Epithelial cell of proximal tubule (primary cell): ENCODE data around the gene SEZ6L. TPM values are rescaled to one million over a fixed set of nuclear protein-coding genes. Genes with fewer than 3 reads are reported as not detected.

Experiments
- DNase-seq: peaks from one replicate; pipeline ENCODE4 v3.0.0-alpha.2; 2011; ENCODE audit warnings: low read depth
- H3K4me3 ChIP-seq: 2 replicates; pipeline ENCODE4 v1.5.1; 2011; ENCODE audit warnings: low read depth, mild to moderate bottlenecking, low read length
- total RNA-seq: library from RNA; depleted of rRNA; stranded (reverse); fragments of >200 nt; gene quantifications from 2 replicates; pipeline ENCODE4 v1.2.3, GENCODE V29; 2015
- TF ChIP-seq, protein P1 (sequence below): conservative IDR thresholded peaks from 2 replicates; pipeline ENCODE4 v1.5.1; 2012; ENCODE audit warnings: low read depth, mild to moderate bottlenecking, low read length

SEZ6L gene
- total RNA-seq, 1 donor from 2014 or later, result not detected

GRCh38 chr22:26431261-26431995 is 262.2 kb downstream of the SEZ6L start:
- TF ChIP-seq, protein P1, sequence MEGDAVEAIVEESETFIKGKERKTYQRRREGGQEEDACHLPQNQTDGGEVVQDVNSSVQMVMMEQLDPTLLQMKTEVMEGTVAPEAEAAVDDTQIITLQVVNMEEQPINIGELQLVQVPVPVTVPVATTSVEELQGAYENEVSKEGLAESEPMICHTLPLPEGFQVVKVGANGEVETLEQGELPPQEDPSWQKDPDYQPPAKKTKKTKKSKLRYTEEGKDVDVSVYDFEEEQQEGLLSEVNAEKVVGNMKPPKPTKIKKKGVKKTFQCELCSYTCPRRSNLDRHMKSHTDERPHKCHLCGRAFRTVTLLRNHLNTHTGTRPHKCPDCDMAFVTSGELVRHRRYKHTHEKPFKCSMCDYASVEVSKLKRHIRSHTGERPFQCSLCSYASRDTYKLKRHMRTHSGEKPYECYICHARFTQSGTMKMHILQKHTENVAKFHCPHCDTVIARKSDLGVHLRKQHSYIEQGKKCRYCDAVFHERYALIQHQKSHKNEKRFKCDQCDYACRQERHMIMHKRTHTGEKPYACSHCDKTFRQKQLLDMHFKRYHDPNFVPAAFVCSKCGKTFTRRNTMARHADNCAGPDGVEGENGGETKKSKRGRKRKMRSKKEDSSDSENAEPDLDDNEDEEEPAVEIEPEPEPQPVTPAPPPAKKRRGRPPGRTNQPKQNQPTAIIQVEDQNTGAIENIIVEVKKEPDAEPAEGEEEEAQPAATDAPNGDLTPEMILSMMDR, result no peak
- peak; percentile 25 for DNase-seq
- H3K4me3 ChIP-seq, result no peak overlapping the region

- TF ChIP-seq, protein P1, result no peak
- DNase-seq, result no peak
- no peak overlapping the region for H3K4me3 ChIP-seq
Observed at GRCh38 chr22:26432619-26433311, 263.5 kb downstream of the SEZ6L start.
